H9 (cell line): ENCODE results near the gene CFAP46. TPM values are rescaled to one million over a fixed set of nuclear protein-coding genes. Genes with fewer than 3 reads are reported as not detected.

Experiments
- DNase-seq: peaks from one replicate; pipeline ENCODE4 v3.0.0-alpha.2; 2017
- H2AFZ ChIP-seq: one replicate; pipeline ENCODE4 v1.6.1; 2013; ENCODE audit warnings: mild to moderate bottlenecking, low read length, control low read depth, moderate library complexity
- H2AK5ac ChIP-seq: 2 replicates; pipeline ENCODE4 v1.6.1; 2013; ENCODE audit warnings: low read length, control low read depth, mixed read lengths; ENCODE audit not compliant: insufficient read length
- H2BK120ac ChIP-seq: one replicate; pipeline ENCODE4 v1.6.1; 2013; ENCODE audit warnings: low read depth, mild to moderate bottlenecking, low read length, control low read depth, inconsistent platforms; ENCODE audit not compliant: poor library complexity, severe bottlenecking
- H2BK12ac ChIP-seq: 2 replicates; pipeline ENCODE4 v1.6.1; 2013; ENCODE audit warnings: low read length, control low read depth, mixed read lengths, low read depth; ENCODE audit not compliant: insufficient read length
- H2BK15ac ChIP-seq: 2 replicates; pipeline ENCODE4 v1.6.1; 2013; ENCODE audit warnings: low read depth, low read length, control low read depth
- H2BK20ac ChIP-seq: one replicate; pipeline ENCODE4 v1.6.1; 2013; ENCODE audit warnings: low read depth, mild to moderate bottlenecking, low read length, control low read depth, inconsistent platforms; ENCODE audit not compliant: poor library complexity, severe bottlenecking
- H2BK5ac ChIP-seq: 2 replicates; pipeline ENCODE4 v1.6.1; 2013; ENCODE audit warnings: low read length, control low read depth, mixed read lengths; ENCODE audit not compliant: insufficient read length
- H3K14ac ChIP-seq: 2 replicates; pipeline ENCODE4 v1.6.1; 2013; ENCODE audit warnings: low read length, control low read depth; ENCODE audit not compliant: insufficient read depth
- H3K18ac ChIP-seq: 2 replicates; pipeline ENCODE4 v1.6.1; 2013; ENCODE audit warnings: low read depth, mild to moderate bottlenecking, mixed read lengths, low read length, control low read depth; ENCODE audit not compliant: insufficient read length
- H3K23ac ChIP-seq: 2 replicates; pipeline ENCODE4 v1.6.1; 2013; ENCODE audit warnings: low read length, control low read depth, mixed read lengths, low read depth; ENCODE audit not compliant: insufficient read length
- H3K23me2 ChIP-seq: 2 replicates; pipeline ENCODE4 v1.6.1; 2013; ENCODE audit warnings: low read depth, mild to moderate bottlenecking, mixed read lengths, low read length, control low read depth; ENCODE audit not compliant: insufficient read length, poor library complexity, severe bottlenecking
- H3K27ac ChIP-seq: 2 replicates; pipeline ENCODE4 v1.5.1; 2013; ENCODE audit warnings: low read length, control low read depth, mixed read lengths, low read depth; ENCODE audit not compliant: insufficient read length
- H3K27me3 ChIP-seq: 2 replicates; pipeline ENCODE4 v1.6.1; 2013; ENCODE audit warnings: low read length, control low read depth, inconsistent platforms; ENCODE audit not compliant: insufficient read depth
- H3K4ac ChIP-seq: 2 replicates; pipeline ENCODE4 v1.6.1; 2013; ENCODE audit warnings: low read depth, mild to moderate bottlenecking, control low read depth, inconsistent platforms, low read length, moderate library complexity
- H3K4me1 ChIP-seq: 2 replicates; pipeline ENCODE4 v1.6.1; 2013; ENCODE audit warnings: low read length, control low read depth, inconsistent platforms; ENCODE audit not compliant: insufficient read depth
- H3K4me2 ChIP-seq: 2 replicates; pipeline ENCODE4 v1.6.1; 2013; ENCODE audit warnings: low read length, control low read depth, mixed read lengths; ENCODE audit not compliant: insufficient read length, insufficient read depth
- H3K56ac ChIP-seq: 2 replicates; pipeline ENCODE4 v1.6.1; 2013; ENCODE audit warnings: low read depth, mild to moderate bottlenecking, mixed read lengths, low read length, control low read depth; ENCODE audit not compliant: insufficient read length
- H3K79me1 ChIP-seq: 2 replicates; pipeline ENCODE4 v1.6.1; 2013; ENCODE audit warnings: low read depth, mild to moderate bottlenecking, moderate library complexity, low read length, control low read depth, inconsistent platforms; ENCODE audit not compliant: insufficient read depth, poor library complexity, severe bottlenecking
- H3K79me2 ChIP-seq: 2 replicates; pipeline ENCODE4 v1.6.1; 2013; ENCODE audit warnings: low read length, control low read depth, inconsistent platforms; ENCODE audit not compliant: insufficient read depth
- H3K9ac ChIP-seq: 2 replicates; pipeline ENCODE4 v1.6.1; 2013; ENCODE audit warnings: low read length, control low read depth, mixed read lengths; ENCODE audit not compliant: insufficient read length; ENCODE audit errors: extremely low read depth
- H3K9me3 ChIP-seq: one replicate; pipeline ENCODE4 v1.6.1; 2013; ENCODE audit warnings: low read depth, low read length, inconsistent platforms; ENCODE audit not compliant: control insufficient read depth
- H3T11ph ChIP-seq: one replicate; pipeline ENCODE4 v1.6.1; 2013; ENCODE audit warnings: mild to moderate bottlenecking, low read length, control low read depth, inconsistent platforms
- H4K20me1 ChIP-seq: one replicate; pipeline ENCODE4 v1.6.1; 2013; ENCODE audit not compliant: control insufficient read depth, insufficient read length, insufficient read depth
- H4K5ac ChIP-seq: 2 replicates; pipeline ENCODE4 v1.6.1; 2013; ENCODE audit warnings: low read depth, mild to moderate bottlenecking, mixed read lengths, low read length, control low read depth; ENCODE audit not compliant: insufficient read length
- H4K8ac ChIP-seq: replicated peaks from 2 replicates; pipeline ENCODE4 v1.6.1; 2013; ENCODE audit warnings: low read length, control low read depth, mixed read lengths, low read depth; ENCODE audit not compliant: insufficient read length
- H4K91ac ChIP-seq: 2 replicates; pipeline ENCODE4 v1.6.1; 2013; ENCODE audit warnings: low read depth, mild to moderate bottlenecking, moderate library complexity, mixed read lengths, low read length, control low read depth; ENCODE audit not compliant: insufficient read length
- H3K27ac Mint-ChIP-seq, 3 experiments: 2 replicates in 2 of 3; 3 replicates in 1 of 3; pipeline ENCODE4 v1.8.0; 2020 to 2021; ENCODE audit warnings: mixed read lengths in 3 of 3, mild to moderate bottlenecking in 1 of 3, moderate library complexity in 1 of 3
- H3K27me3 Mint-ChIP-seq: 2 replicates; pipeline ENCODE4 v1.8.0; 2021; ENCODE audit warnings: low read depth, mild to moderate bottlenecking, moderate library complexity, mixed read lengths
- H3K36me3 Mint-ChIP-seq, 3 experiments: 2 replicates in 2 of 3; 3 replicates in 1 of 3; pipeline ENCODE4 v1.8.0; 2020 to 2021; ENCODE audit warnings: low read depth in 3 of 3, mixed read lengths in 3 of 3; ENCODE audit not compliant: insufficient read depth in 1 of 3
- H3K4me1 Mint-ChIP-seq, 2 experiments: 2 replicates each; pipeline ENCODE4 v1.8.0; 2020; ENCODE audit warnings: mixed read lengths in 2 of 2
- H3K4me3 Mint-ChIP-seq, 2 experiments: 2 replicates in 1 of 2; 3 replicates in 1 of 2; pipeline ENCODE4 v1.8.0; 2020 to 2021; ENCODE audit warnings: mild to moderate bottlenecking in 2 of 2, mixed read lengths in 2 of 2, moderate library complexity in 1 of 2
- H3K9me3 Mint-ChIP-seq, 2 experiments: 2 replicates in 1 of 2; 3 replicates in 1 of 2; pipeline ENCODE4 v1.8.0; 2020; ENCODE audit warnings: mild to moderate bottlenecking in 2 of 2, mixed read lengths in 2 of 2, moderate library complexity in 1 of 2
- WGBS: extraction: QIAGEN DNeasy Blood & Tissue Kit; methylation state at CpG from one replicate; pipeline ENCODE4 v1.1.7; 2013; ENCODE audit warnings: missing lambda C conversion rate, low lambda C conversion rate, mixed read lengths; ENCODE audit not compliant: insufficient read length; ENCODE audit errors: extremely low coverage; 5-methylcytosine and 5-hydroxymethylcytosine counted together
- total RNA-seq: library from RNA; stranded (reverse); gene quantifications from 2 replicates; pipeline ENCODE4 v1.2.1, GENCODE V29; 2021
- TF ChIP-seq, protein P1 (sequence below): fragments of 200-600 bp; sonication (generic); conservative IDR thresholded peaks from 3 replicates; pipeline ENCODE4 v1.8.0; 2021; ENCODE audit warnings: antibody characterized with exemption, mild to moderate bottlenecking

The CFAP46 gene
- total RNA-seq, 1 experiment from 2014 or later = 3.1 TPM

DNA sequence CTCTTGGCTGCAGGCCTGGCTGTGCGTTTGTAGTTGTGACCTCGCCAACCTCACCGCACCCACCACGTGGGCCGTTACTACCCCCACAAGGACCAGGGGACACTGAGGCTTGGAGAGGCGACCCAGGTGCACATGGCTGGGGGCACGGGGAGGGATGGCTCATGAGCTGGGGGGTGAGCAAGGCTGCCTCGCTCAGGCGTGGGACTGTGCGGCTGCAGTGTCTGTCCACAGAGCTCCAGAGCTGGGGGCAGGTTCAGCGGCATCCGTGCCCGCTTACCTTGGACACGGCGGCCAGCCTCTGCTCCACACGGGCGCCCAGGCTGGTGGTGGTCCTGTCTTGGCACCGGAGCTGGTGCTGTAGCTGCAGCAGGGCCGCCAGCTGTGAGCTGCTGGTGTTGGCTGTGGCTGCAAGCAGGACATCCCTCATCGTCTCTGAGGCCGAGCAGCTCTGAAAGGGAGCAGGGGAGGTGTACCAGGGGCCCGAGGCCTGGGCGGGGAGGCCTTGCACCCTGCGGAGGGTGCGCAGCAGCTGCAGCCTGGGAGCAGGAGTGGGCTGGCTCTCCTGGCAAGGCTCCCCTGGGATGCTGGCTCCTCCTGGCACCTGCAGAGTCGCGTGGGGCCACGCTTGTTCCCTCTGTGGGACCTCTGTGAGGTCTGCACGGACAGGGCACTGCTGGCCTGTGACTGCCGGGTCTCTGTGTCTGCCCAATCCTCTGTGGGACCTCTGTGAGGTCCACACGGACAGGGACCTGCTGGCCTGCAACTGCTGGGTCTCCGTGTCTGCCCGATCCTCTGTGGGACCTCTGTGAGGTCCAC, 96.4 kb downstream of the CFAP46 start:
- no peak overlapping the region for H2AFZ ChIP-seq
- H3K79me2 ChIP-seq = no peaks in the 10 kb centered on the region
- H2BK20ac ChIP-seq = no peak overlapping the region
- DNase-seq = peak; percentile 19
- H3T11ph ChIP-seq = no peak overlapping the region
- no peak overlapping the region for H4K8ac ChIP-seq
- no peak overlapping the region for H2AK5ac ChIP-seq
- H3K14ac ChIP-seq = peak overlapping the region; percentile 20; the same call in 1 of the 2 replicates
- no peaks in the 10 kb centered on the region for H3K23me2 ChIP-seq
- H3K56ac ChIP-seq = no peak overlapping the region
- H3K4ac ChIP-seq = no peak overlapping the region
- Mint-ChIP-seq H3K4me1 (peaks cover 0 to 12% of the 10 kb centered on the region in 2 experiments; a peak in 3 of 4 replicates), H3K9me3 (peaks cover 15 to 17% of the 10 kb centered on the region in 2 experiments), H3K27ac (no peak overlapping the region), H3K36me3 (peaks cover 7 to 11% (median 11%) of the 10 kb centered on the region in 3 experiments), H3K4me3 (no peak overlapping the region), H3K27me3 (peaks cover 7% of the 10 kb centered on the region; the same call in 1 of the 2 replicates)
- TF ChIP-seq, protein P1, sequence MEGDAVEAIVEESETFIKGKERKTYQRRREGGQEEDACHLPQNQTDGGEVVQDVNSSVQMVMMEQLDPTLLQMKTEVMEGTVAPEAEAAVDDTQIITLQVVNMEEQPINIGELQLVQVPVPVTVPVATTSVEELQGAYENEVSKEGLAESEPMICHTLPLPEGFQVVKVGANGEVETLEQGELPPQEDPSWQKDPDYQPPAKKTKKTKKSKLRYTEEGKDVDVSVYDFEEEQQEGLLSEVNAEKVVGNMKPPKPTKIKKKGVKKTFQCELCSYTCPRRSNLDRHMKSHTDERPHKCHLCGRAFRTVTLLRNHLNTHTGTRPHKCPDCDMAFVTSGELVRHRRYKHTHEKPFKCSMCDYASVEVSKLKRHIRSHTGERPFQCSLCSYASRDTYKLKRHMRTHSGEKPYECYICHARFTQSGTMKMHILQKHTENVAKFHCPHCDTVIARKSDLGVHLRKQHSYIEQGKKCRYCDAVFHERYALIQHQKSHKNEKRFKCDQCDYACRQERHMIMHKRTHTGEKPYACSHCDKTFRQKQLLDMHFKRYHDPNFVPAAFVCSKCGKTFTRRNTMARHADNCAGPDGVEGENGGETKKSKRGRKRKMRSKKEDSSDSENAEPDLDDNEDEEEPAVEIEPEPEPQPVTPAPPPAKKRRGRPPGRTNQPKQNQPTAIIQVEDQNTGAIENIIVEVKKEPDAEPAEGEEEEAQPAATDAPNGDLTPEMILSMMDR = no peak
- no peak overlapping the region for H3K18ac ChIP-seq
- H3K9me3 ChIP-seq = peaks cover 8% of the 10 kb centered on the region
- no peaks in the 10 kb centered on the region for H3K79me1 ChIP-seq
- WGBS = no CpG with 5 or more reads among the region's 33 CpGs
- no peak overlapping the region for H3K9ac ChIP-seq
- H2BK120ac ChIP-seq = no peak overlapping the region
- H3K4me2 ChIP-seq = no peak overlapping the region
- H4K91ac ChIP-seq = no peak overlapping the region
- no peaks in the 10 kb centered on the region for H3K27me3 ChIP-seq
- no peak overlapping the region for H4K5ac ChIP-seq
- H3K27ac ChIP-seq = no peak overlapping the region
- no peak overlapping the region for H3K23ac ChIP-seq
- H2BK5ac ChIP-seq = no peak overlapping the region
- H2BK12ac ChIP-seq = no peak overlapping the region
- H4K20me1 ChIP-seq = no peaks in the 10 kb centered on the region
- no peak overlapping the region for H2BK15ac ChIP-seq
- H3K4me1 ChIP-seq = no peaks in the 10 kb centered on the region
